GM19193 (cell line): ENCODE data around the gene POF1B.

Experiments
- POLR2A ChIP-seq: IDR thresholded peaks from 4 replicates; pipeline ENCODE4 v1.6.1; 2011; ENCODE audit not compliant: insufficient read depth, insufficient read length; ENCODE audit errors: extremely low read depth

The POF1B gene, protein sequence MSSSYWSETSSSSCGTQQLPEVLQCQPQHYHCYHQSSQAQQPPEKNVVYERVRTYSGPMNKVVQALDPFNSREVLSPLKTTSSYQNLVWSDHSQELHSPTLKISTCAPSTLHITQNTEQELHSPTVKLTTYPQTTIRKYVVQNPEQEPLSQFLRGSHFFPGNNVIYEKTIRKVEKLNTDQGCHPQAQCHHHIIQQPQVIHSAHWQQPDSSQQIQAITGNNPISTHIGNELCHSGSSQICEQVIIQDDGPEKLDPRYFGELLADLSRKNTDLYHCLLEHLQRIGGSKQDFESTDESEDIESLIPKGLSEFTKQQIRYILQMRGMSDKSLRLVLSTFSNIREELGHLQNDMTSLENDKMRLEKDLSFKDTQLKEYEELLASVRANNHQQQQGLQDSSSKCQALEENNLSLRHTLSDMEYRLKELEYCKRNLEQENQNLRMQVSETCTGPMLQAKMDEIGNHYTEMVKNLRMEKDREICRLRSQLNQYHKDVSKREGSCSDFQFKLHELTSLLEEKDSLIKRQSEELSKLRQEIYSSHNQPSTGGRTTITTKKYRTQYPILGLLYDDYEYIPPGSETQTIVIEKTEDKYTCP

DNA sequence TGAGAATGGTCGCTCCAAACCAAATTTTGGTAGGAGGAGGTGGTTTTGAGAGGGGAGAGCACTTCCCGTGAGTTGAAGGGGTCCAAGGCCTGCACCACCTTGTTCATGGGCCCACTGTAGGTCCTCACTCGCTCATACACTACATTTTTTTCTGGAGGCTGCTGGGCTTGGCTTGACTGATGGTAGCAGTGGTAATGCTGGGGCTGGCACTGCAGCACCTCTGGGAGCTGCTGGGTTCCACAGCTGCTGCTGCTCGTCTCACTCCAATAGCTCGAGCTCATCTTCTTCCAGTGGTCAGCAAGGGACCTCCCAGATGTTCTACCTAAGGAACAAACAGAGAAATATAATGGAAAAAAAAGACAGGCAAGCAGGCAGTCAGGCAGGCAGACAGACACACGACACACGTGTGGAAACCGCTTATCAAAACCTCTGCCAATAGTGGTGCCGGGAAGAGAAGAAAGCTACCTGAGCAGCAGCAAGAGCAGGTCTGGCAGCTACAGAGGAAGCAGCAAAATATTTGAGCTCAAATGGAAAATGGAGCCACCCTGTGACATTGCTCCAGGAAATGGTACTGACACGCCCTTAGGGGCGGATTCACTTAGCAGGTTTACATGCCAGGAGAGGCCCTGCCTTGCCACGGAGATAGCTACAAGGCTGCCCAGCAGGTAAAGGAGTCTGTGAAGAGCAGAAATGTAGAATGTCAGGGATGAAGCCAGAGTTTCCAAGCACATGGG, at the start of gene POF1B:
POF1B (minus strand) TSS at position 492 of the 734 bp plus-strand sequence; CDS start at position 281, 211 bp downstream.
- TF ChIP-seq POLR2A: no peak

DNA sequence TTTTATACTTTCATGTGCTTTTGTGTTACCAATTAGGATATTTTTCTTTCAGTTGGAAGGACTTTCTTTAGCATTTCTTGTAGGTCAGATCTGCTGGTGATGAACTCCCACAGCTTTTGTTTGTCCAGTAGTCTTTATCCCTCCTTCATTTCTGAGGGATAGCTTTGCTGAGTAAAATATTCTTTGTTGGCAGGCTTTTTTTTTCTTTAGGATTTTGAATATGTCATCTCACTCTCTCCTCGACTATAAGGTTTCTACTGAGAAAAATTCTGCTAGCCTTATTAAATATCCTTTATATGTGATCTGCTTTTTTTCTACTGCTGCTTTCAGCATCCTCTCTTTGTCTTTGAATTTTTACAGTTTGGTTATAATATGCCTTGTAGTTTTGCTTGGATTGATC, 49.6 kb upstream of the POF1B start:
- no peak for TF ChIP-seq POLR2A

DNA sequence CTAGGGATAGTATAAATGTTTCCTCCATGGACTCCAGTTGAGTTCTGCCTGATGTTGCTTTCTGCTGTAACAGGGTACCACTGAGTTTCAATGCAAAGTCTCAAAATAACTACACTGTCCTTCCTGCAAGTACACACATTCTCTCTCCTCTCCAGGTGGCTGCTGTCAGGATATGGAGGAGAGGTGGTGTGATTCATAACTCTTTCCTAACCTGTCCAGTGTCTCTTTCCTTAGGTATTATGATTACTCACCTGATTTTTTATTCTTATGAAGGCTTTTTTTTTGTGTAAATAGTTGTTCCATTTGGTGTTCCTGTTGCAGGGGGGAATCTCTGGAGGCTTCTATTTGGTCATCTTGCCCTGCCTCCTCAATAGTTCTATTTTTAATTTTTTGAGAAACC, 39.8 kb upstream of the POF1B start:
- TF ChIP-seq POLR2A: no peak

DNA sequence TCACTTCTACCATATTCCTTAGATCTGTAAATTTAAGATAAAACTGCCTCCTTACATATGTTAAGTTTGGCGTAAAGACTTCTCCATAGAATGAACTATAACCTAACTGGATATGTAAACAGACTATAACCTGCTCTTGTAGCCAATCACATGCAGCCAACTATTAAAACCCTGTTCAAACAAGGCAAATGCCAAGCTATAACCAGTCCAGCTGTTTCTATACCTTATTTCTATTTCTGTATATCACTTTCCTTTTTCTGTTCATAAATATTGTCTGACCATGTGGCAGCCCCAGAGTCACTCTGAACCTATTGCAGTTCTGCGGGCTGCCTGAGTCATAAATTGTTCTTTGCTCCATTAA, 12.4 kb upstream of the POF1B start:
- no peak for TF ChIP-seq POLR2A

DNA sequence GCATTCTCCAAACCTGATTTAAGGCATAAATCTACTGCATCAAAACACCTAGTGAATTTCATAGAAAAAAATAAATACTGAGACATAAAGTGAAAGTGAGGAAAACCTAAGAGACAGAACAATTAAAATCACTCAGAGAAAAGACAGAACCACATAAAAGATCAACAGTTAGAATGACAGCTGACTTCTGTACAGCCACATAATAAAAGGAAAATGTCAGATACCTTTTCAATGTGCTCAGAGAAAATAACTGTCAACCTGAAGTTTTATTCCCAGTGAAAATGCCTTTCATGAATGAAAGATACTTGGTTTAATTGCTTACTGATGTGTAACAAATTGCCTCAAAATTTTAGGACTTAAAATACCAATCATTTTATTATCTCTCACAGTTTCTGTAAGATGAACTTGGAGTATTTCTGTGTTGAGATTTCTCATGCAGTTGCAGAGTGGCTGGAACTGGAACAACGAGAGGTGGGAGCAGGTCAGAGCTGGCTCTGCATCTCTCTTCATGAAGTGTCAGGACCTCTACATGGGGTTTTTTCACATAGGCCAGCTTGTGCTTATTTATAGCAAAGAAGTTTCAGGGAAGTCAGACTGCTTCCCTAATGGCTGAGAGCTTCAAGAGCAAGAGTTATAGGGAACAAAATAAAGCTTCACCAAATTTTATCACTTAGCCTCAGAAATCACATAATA, 11.9 kb upstream of the POF1B start:
- TF ChIP-seq POLR2A: no peak

DNA sequence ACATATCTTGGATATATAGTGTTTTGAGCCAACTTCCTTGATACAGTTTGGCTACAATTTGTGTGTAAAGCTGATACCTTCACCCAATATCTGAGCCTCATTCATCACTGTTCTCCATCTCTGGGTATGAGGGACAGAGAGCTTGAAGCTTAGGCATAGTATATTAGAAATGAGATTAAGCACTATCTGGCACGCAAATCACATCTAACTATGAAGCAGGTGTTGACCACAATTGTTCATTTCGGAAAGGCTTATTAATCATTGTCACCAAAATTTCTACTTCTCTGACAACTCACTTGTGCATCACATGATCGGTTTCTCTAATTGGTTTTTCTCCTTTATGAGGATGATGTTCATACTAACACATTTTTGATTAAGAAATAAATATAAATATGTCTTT, 2.1 kb upstream of the POF1B start:
- no peak for TF ChIP-seq POLR2A

DNA sequence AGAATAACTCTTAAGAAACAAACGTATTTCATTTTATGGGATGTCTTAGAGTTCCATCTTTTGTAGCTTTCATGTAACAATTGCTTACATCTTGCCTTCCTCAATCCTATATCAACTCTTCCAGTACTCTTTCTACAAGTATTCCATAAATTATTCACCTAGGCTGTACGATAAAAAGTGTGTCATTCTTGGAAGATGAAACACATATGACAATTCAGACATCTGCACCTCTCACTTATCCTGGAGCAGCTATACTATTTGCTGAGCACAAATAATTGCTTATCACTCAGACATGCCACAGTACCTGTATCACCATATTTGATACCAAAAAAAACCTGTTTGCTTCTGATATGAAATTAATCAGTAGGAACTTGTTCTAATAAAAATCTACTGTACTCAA, 1.0 kb downstream of the POF1B start:
- TF ChIP-seq POLR2A: no peak

DNA sequence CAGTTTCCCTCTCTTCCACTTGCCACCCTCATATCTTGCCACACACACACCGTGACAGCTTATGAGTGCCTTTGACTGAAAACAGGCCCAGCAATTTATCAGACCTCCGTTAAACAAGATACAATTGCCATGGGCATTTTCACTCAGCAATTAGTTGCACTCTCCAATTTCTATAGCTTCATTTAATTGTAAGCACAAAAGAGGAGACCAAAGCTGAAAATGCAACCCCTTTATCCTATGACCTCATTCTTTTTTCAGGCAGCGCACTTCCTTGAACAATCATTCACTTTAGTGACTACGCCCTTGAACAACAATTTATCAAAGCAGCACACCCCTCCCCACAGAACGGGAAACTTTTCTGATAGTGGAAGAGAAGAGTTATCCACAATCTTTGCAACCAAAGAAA, 4.1 kb downstream of the POF1B start:
- no peak for TF ChIP-seq POLR2A

DNA sequence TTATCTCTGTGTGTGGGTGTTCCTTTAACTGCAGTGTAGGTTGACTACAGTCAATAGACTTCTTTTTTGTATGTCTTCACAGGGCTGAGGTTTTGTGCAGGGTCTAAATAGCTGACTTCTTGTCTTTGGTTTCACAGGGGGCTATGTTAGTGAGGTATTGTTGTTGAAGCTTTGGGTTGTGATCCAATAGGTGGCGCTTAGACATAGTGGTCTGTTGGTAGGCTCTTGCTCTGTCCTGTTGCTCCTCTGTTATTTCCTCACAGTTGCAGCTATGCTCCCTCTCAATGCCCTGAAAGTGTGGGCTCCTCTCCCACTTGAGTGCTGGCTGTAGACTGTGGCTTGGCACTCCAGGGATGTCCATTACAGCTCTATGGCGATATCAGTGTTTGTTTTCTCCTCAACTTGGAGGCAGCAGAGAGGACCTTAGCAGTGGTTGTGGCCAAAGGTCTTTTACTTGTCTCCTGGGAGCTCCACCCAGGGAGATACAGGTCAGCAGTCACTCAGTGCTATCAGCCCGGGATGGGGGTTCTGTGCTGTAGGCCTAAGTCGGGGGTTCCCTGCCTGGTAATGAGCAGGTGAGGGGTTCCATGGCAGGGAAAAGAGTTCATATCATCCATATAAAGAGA, 14.0 kb downstream of the POF1B start:
- TF ChIP-seq POLR2A: no peak

DNA sequence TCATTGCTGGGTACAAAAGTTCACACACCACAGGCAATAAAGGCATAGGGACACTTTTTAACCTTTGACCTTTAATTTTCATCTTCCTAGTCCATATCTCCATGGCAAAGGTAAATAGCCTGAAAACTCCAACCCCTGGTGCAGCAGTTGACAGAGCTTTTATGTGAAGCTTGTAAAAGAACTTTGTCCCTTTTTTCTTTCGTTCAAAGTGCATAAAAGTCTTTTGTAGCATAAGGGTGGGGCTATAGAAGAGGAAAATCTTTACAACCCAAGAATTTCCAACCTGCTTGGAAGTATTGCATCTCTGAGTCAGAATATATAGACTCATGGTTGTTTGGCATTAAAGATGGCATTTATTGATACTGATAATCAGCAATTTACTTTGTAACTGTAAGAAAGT, 20.4 kb downstream of the POF1B start:
- no peak for TF ChIP-seq POLR2A

DNA sequence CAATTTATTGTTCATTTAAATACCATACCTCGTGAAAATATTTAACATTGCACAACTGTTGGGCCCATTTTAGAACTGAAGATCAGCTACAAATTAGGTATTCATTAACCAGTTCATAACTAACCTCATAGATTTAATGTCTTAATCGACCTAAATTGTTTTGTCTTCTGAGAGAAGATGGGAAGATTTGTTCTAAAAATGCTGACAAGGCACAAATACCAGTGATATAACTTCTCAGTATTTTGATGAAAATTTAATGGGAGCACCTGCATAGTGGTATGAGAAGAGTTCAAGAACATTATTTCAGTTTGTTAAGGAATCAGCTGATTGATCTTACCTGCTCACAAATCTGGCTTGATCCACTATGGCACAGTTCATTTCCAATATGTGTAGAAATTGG, 33.9 kb downstream of the POF1B start:
- no peak for TF ChIP-seq POLR2A

DNA sequence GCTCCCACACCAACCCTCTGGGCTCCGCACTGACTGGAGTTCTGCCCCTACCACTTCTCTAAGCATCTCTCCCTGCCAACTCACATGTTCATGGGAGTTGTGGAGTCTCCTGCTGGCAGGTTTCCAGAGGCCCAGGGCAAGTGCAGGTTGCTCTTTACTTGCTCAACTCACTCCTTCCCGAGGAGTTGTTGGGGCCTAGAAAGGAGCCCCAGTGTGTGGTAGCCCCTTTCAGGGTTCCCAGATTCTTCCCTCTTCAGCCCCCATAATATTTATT, 52.5 kb downstream of the POF1B start:
- no peak for TF ChIP-seq POLR2A

DNA sequence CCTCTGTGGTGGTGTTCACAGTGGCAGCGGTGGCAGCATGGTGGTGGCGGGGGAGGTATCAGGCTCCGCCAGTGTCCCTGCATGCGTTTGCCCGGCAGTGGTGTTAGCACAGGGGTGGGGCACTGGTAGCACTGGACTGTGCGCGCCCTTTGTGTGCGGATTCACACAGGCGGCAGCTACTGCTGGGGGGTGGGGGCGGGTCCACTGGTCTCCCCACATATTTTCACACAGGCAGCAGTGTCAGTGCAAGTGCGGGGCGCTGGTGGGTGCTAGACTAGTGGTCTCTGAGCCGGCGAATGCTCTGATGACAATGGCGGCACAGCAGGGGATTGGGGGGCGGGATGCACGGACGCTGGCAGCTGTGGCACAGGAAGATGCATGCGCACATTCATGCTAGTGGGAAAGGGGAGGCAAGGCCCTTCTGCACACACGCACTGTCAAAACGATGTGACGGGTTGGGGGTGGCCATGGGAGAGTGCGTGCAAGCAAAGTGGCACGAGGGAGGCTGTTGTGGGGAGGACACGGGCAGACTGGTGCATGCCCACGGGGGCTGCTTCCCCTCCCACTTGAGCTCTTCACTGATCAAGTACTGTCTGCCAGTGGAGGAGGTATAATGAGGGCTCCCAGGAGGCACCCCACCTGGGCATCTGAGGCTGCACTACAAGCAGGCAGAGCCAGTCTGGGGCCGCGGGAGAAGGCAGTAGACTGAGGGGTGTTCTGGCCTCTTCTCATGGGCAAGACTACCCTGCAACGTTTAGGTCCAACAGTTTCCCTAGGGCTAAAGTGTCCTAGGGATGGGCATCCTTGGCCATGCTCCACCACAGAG, 53.0 kb downstream of the POF1B start:
- TF ChIP-seq POLR2A: no peak

DNA sequence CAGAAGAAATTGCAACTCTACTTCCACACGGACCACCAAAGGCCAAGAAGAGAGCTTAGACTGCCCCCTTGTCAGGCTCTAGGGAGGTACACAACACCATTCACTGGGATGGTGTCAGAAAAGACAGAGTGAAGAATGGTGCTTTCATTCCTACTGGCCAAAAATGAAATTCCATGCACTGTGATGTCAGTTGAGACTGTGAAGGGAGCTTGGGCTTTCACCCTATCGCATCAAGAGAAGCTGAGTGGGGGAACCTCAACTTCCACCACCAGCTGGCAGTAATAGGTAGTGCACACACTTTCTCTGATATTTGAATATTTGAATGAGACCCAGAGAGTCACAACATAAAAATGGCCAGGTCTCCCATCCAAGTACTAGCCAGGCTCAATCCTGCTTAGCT, 69.7 kb downstream of the POF1B start:
- TF ChIP-seq POLR2A: no peak
